Tibial nerve (tissue), 4 donors: Measurements from ENCODE around the gene MT1H. TPM values are rescaled to one million over a fixed set of nuclear protein-coding genes. Genes with fewer than 3 reads are reported as not detected.

ENCODE experiments used
- DNase-seq, 2 donors: peaks; one replicate each; pipeline ENCODE4 v3.0.0-alpha.2; 2019; ENCODE audit warnings: low spot score in 2 of 2
- H3K27ac ChIP-seq, 4 donors: fragments of 200-600 bp; sonication (generic) in 3 of 4; one replicate each; pipeline ENCODE4 v1.5.1; 2017 to 2019; ENCODE audit warnings: mild to moderate bottlenecking in 1 of 4
- H3K27me3 ChIP-seq, 2 donors: fragments of 200-600 bp; sonication (generic) in 1 of 2; one replicate each; pipeline versions ENCODE4 v1.5.1 to v1.6.0; 2017 to 2019
- H3K36me3 ChIP-seq, 3 donors: fragments of 200-600 bp; sonication (generic); one replicate each; pipeline ENCODE4 v1.5.1; 2018 to 2019
- H3K4me1 ChIP-seq, 4 donors: fragments of 200-600 bp; sonication (generic) in 3 of 4; one replicate each; pipeline ENCODE4 v1.5.1; 2017 to 2019
- H3K4me3 ChIP-seq, 4 donors: fragments of 200-600 bp; sonication (generic) in 3 of 4; one replicate each; pipeline ENCODE4 v1.5.1; 2017 to 2019; ENCODE audit warnings: mild to moderate bottlenecking in 1 of 4, moderate library complexity in 1 of 4
- H3K9me3 ChIP-seq, 4 donors: fragments of 200-600 bp; sonication (generic) in 3 of 4; one replicate each; pipeline ENCODE4 v1.5.1; 2017 to 2019
- CTCF ChIP-seq, 5 experiments: fragments of 200-600 bp in 3 of 5; fragments of 450-650 bp in 2 of 5; sonication (generic) in 3 of 5; IDR thresholded peaks; one replicate each; pipeline ENCODE4 v1.5.1; 2016 to 2019; ENCODE audit warnings: antibody characterized with exemption in 5 of 5, mild to moderate bottlenecking in 3 of 5, moderate library complexity in 2 of 5
- EP300 ChIP-seq, 2 donors: sonication (generic); formaldehyde crosslinking; IDR thresholded peaks; one replicate each; pipeline ENCODE4 v1.6.1; 2017; ENCODE audit warnings: antibody characterized with exemption in 2 of 2, mild to moderate bottlenecking in 1 of 2
- POLR2A ChIP-seq, 2 donors: fragments of 450-650 bp; IDR thresholded peaks; one replicate each; pipeline ENCODE4 v1.6.1; 2017; ENCODE audit warnings: antibody characterized with exemption in 2 of 2, mild to moderate bottlenecking in 2 of 2, moderate library complexity in 2 of 2
- WGBS, 2 donors: methylation state at CpG; one replicate each; pipeline ENCODE4 v1.1.5; 2018; 5-methylcytosine and 5-hydroxymethylcytosine counted together
- total RNA-seq, 4 donors: library from RNA; depleted of rRNA; stranded (reverse); fragments of >200 nt; gene quantifications; one replicate each; pipeline ENCODE4 v1.1.0, GENCODE V29; 2016

The MT1H gene
- total RNA-seq, 4 donors from 2014 or later = 2.4 to 5.1 TPM; not detected in 2

DNA sequence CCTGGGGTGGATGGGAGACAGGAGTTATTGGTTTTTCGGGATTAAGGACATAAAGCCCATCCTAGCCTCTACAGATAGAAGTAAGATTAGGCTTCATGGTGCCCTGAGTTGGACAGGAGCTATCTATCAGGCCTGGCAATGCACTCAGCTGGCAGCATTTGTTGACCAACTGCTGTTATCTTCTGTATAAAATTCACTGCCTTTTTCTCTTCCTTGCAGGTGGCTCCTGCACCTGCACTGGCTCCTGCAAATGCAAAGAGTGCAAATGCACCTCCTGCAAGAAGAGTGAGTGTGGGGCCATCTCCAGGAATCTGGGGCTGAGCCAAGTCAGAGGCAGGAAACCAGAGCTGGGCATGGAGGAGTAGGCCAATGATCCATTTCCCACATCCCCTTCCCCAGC, 30.6 kb upstream of the MT1H start:
- Histone ChIP-seq H3K4me1 (peaks cover 0 to 61% (median 26%) of the 10 kb centered on the region in 4 donors), H3K4me3 (peak overlapping the region in 1 of 4 donors; percentile 50), H3K9me3 (no peaks in the 10 kb centered on the region), H3K36me3 (no peaks in the 10 kb centered on the region), H3K27ac (peak overlapping the region in 2 of 4 donors; percentile 78 to 82), H3K27me3 (peaks cover 0 to 44% of the 10 kb centered on the region in 2 donors)
- TF ChIP-seq POLR2A (IDR thresholded peaks at IDR 0.05) = no peak
- TF ChIP-seq EP300 (IDR thresholded peaks at IDR 0.05) = no peak
- no peak for TF ChIP-seq CTCF (IDR thresholded peaks at IDR 0.05)
- 63 to 74% methylated on average over 1 of the region's 1 CpG for WGBS, 2 donors
- DNase-seq = no peak

- no peaks in the 10 kb centered on the region for H3K36me3 ChIP-seq
- TF ChIP-seq CTCF (IDR thresholded peaks at IDR 0.05) (no peak), EP300 (IDR thresholded peaks at IDR 0.05) (no peak), POLR2A (IDR thresholded peaks at IDR 0.05) (no peak)
- no peaks in the 10 kb centered on the region for H3K9me3 ChIP-seq
- peaks cover 0 to 54% (median 23%) of the 10 kb centered on the region in 4 donors for H3K4me1 ChIP-seq
- WGBS, 2 donors = 94 to 97% methylated on average over 1 of the region's 1 CpG
- no peak overlapping the region for H3K4me3 ChIP-seq
- no peak overlapping the region for H3K27ac ChIP-seq
- no peak for DNase-seq
- H3K27me3 ChIP-seq = peaks cover 0 to 39% of the 10 kb centered on the region in 2 donors
Observed at GRCh38 chr16:56640076-56640475, 29.5 kb upstream of the MT1H start.

- H3K4me1 ChIP-seq = peaks cover 0 to 43% (median 20%) of the 10 kb centered on the region in 4 donors
- no peak overlapping the region for H3K27ac ChIP-seq
- H3K9me3 ChIP-seq = no peaks in the 10 kb centered on the region
- H3K36me3 ChIP-seq = no peaks in the 10 kb centered on the region
- no peak overlapping the region for H3K4me3 ChIP-seq
- DNase-seq = no peak
- TF ChIP-seq POLR2A (IDR thresholded peaks at IDR 0.05) (no peak), EP300 (IDR thresholded peaks at IDR 0.05) (no peak), CTCF (IDR thresholded peaks at IDR 0.05) (no peak)
- 87 to 100% methylated on average over 2 of the region's 2 CpGs for WGBS, 2 donors
- H3K27me3 ChIP-seq = peaks cover 0 to 35% of the 10 kb centered on the region in 2 donors
Observed at GRCh38 chr16:56641166-56641565, 28.4 kb upstream of the MT1H start.

DNA sequence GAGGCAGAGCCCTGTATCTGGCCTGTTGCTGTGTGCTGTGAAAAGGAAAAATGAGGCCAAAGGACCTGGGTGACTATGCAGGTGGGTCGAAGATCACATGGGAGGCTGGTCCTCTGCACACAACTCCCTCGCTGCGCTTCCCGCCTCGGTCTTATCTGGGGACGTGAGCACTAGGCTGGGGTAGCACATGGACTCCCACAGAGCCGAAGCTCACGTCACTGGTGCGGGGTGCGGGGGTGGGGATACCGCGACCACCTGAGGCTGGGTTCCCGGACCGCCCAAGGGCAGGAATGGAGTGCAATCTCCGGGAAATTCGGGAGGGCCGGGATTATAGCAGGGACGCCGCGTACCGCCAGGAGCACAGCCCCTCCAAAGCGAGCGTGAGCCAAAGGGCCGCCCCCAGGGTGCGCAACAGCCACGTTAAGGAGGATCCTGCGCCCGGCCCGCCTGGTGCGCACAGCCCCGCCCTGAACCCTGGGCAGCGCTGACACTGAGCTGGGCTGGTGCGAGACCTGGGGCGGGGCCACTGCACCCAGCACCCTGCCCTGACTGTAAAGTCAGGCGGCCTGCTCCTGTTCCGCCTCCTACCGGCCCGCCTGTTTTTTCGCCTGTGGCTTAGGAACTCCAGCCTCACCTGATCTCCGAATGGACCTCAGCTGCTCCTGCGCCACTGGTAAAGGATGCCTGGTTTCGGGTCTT, 26.4 kb upstream of the MT1H start:
- Histone ChIP-seq H3K27me3 (peaks cover 0 to 33% of the 10 kb centered on the region in 2 donors), H3K4me1 (peaks cover 0 to 27% (median 18%) of the 10 kb centered on the region in 4 donors), H3K4me3 (peak overlapping the region; percentile 8 to 41 (median 27)), H3K36me3 (no peaks in the 10 kb centered on the region), H3K9me3 (no peaks in the 10 kb centered on the region), H3K27ac (peak overlapping the region in 3 of 4 donors; percentile 12 to 45 (median 14))
- TF ChIP-seq CTCF (IDR thresholded peaks at IDR 0.05) (peak in 4 of 5 experiments; percentile 30 to 55 (median 42)), POLR2A (IDR thresholded peaks at IDR 0.05) (no peak), EP300 (IDR thresholded peaks at IDR 0.05) (peak; percentile 38 to 47)
- 12 to 16% methylated on average over 16 to 42 of the region's 42 CpGs for WGBS, 2 donors
- peak; percentile 19 to 41 for DNase-seq

DNA sequence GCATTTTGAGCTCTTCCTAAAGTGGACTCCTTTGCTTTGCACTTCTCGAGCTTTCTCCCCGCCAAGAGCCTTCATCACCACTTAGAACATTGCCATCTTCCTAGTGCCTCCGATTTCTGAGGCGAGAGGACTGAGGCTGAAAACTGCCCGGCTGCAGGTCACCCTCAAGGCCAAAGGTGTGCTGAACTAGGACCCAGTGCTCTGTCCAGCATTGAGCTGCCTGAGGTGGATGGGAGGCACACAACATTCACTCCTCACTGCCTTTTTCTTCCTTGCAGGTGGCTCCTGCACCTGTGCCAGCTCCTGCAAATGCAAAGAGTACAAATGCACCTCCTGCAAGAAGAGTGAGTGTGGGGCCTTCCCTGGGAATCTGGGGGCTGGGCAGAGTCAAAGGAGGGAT, 25.8 kb upstream of the MT1H start:
- Histone ChIP-seq H3K9me3 (no peaks in the 10 kb centered on the region), H3K4me1 (peaks cover 0 to 21% (median 13%) of the 10 kb centered on the region in 4 donors), H3K27ac (peak overlapping the region in 1 of 4 donors; percentile 45), H3K27me3 (peaks cover 0 to 31% of the 10 kb centered on the region in 2 donors), H3K4me3 (peak overlapping the region in 3 of 4 donors; percentile 14 to 41 (median 40)), H3K36me3 (no peaks in the 10 kb centered on the region)
- 50 to 52% methylated on average over 5 of the region's 5 CpGs for WGBS, 2 donors
- TF ChIP-seq POLR2A (IDR thresholded peaks at IDR 0.05) (no peak), EP300 (IDR thresholded peaks at IDR 0.05) (no peak), CTCF (IDR thresholded peaks at IDR 0.05) (no peak)
- no peak for DNase-seq
